ENCODE measurements around the gene SLC16A5.

GRCh38 chr17:75039238-75039637 is 48.5 kb upstream of the SLC16A5 start:
- TF ChIP-seq CTCF (IDR thresholded peaks at IDR 0.05; ENCODE audit: low read length) (no peak), EZH2 (optimal IDR thresholded peaks at IDR 0.05; ENCODE audit: low read depth, low read length) (no peak)

Data from MM.1S (cell line).